Measurements from ENCODE around the gene MIA2.

MIA2 gene

GRCh38 chr14:39369029-39369428, 135.3 kb downstream of the MIA2 start:
- Histone ChIP-seq H3K9me3 (peaks cover 0 to 12% (median 4%) of the 10 kb centered on the region in 3 donors), H3K27me3 (no peaks in the 10 kb centered on the region), H3K4me3 (no peak overlapping the region), H3K27ac (no peak overlapping the region), H3K4me1 (peaks cover 0 to 2% (median 0%) of the 10 kb centered on the region in 4 donors), H3K36me3 (peaks cover 10 to 13% (median 10%) of the 10 kb centered on the region in 3 donors)
- intact Hi-C loops (cut with DNase I; ENCODE audit: low total_unique reads), result no loop called here
- DNase-seq, result no peak
- TF ChIP-seq CTCF (IDR thresholded peaks at IDR 0.05), result no peak

- H3K4me1 ChIP-seq, result peaks cover 0 to 7% (median 2%) of the 10 kb centered on the region in 4 donors
- H3K4me3 ChIP-seq, result no peak overlapping the region
- DNase-seq, result no peak
- no peaks in the 10 kb centered on the region for H3K9me3 ChIP-seq
- intact Hi-C loops (cut with DNase I; ENCODE audit: low total_unique reads), result no loop called here
- no peaks in the 10 kb centered on the region for H3K27me3 ChIP-seq
- no peak for TF ChIP-seq CTCF (IDR thresholded peaks at IDR 0.05)
- H3K27ac ChIP-seq, result no peak overlapping the region
- H3K36me3 ChIP-seq, result peaks cover 0 to 8% (median 7%) of the 10 kb centered on the region in 3 donors
These were observed 136.7 kb downstream of the MIA2 start for GRCh38 chr14:39370415-39370814.

GRCh38 chr14:39372656-39373055, 138.9 kb downstream of the MIA2 start:
- no peak overlapping the region for H3K4me3 ChIP-seq
- peaks cover 0 to 8% (median 7%) of the 10 kb centered on the region in 3 donors for H3K36me3 ChIP-seq
- no peaks in the 10 kb centered on the region for H3K27me3 ChIP-seq
- DNase-seq, result no peak
- TF ChIP-seq CTCF (IDR thresholded peaks at IDR 0.05), result no peak
- peaks cover 0 to 25% (median 10%) of the 10 kb centered on the region in 4 donors for H3K4me1 ChIP-seq
- no peaks in the 10 kb centered on the region for H3K9me3 ChIP-seq
- intact Hi-C loops (cut with DNase I; ENCODE audit: low total_unique reads), result no loop called here
- H3K27ac ChIP-seq, result no peak overlapping the region

GRCh38 chr14:39374851-39375250, 141.1 kb downstream of the MIA2 start:
- no peaks in the 10 kb centered on the region for H3K27me3 ChIP-seq
- peak overlapping the region; percentile 27 to 79 for H3K27ac ChIP-seq
- peaks cover 0 to 29% (median 9%) of the 10 kb centered on the region in 4 donors for H3K4me1 ChIP-seq
- H3K36me3 ChIP-seq, result peaks cover 0 to 8% (median 7%) of the 10 kb centered on the region in 3 donors
- no peak for TF ChIP-seq CTCF (IDR thresholded peaks at IDR 0.05)
- H3K9me3 ChIP-seq, result no peaks in the 10 kb centered on the region
- intact Hi-C loops (cut with DNase I; ENCODE audit: low total_unique reads), result no loop called here
- no peak for DNase-seq
- H3K4me3 ChIP-seq, result no peak overlapping the region

- intact Hi-C loops (cut with DNase I; ENCODE audit: low total_unique reads), result no loop called here
- Histone ChIP-seq H3K27ac (peak overlapping the region; percentile 71 to 79), H3K27me3 (no peaks in the 10 kb centered on the region), H3K4me3 (no peak overlapping the region), H3K4me1 (peaks cover 0 to 29% (median 9%) of the 10 kb centered on the region in 4 donors), H3K9me3 (no peaks in the 10 kb centered on the region), H3K36me3 (no peaks in the 10 kb centered on the region)
- DNase-seq, result no peak
- TF ChIP-seq CTCF (IDR thresholded peaks at IDR 0.05), result no peak
These were observed 143.1 kb downstream of the MIA2 start for GRCh38 chr14:39376667-39377403.

Measured in tibial artery (tissue), 4 donors.